GM18517 (cell line): ENCODE data around the gene H2AZ2.
"Not testable (repeated sequence)": the region's sequence is repeated elsewhere in the genome, so short reads cannot be mapped to it uniquely, and the experiment has no call there.

Source experiments
- ATAC-seq: cut with Tn5 transposase; IDR thresholded peaks from one replicate; pipeline ENCODE4 v1.9.1; 2021; ENCODE audit warnings: mild to moderate bottlenecking, moderate library complexity; ENCODE audit not compliant: unreplicated experiment

The H2AZ2 gene

DNA sequence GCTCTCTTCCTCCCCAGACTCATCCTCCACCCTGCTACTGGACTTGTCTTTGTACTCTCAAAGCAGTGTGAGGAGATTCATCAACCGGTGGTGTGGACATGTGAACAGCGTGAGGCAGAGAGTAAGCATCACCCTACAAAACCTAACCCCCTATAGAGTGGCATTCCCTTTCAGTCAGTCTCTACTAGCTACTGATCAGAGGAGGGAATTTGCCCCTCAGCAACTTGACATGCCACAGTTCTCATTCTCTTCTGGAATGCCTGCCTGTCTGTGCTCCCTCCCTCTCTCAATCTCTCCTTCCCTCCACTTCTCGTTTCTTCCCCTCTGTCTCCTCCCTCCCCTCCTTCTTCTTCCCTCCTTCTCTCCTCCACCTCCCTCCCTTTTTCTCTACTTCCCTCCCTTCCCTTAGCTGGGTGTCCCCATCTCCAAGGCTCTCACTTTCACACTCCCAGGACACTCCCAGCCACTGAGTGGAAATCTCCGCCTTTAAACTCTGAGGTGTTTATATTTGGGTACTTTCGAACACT lies 24.6 kb downstream of the H2AZ2 start:
- ATAC-seq, result no peak

GRCh38 chr7:44819292-44819691 lies 28.6 kb downstream of the H2AZ2 start:
- no peak for ATAC-seq

- no peak for ATAC-seq
Observed at GRCh38 chr7:44814919-44815318, 33.0 kb downstream of the H2AZ2 start.

DNA sequence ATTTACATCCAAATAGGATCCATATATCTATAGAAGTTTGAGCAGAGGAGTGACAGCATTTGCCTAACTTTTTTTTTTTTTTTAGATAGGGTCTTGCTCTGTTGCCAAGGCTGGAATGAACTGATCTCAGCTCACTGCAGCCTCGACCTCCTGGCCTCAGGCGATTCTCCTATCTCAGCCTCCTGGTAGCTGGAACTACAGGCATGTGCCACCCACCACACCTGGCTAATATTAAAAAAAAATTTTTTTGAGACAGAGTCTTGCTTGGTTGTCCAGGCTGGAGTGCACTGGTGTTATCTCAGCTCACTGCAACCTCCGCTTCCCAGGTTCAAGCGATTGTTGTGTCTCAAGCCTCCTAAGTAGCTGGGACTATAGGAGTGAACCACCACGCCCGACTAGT lies 36.3 kb downstream of the H2AZ2 start:
- no peak for ATAC-seq

GRCh38 chr7:44811093-44811492 lies 36.8 kb downstream of the H2AZ2 start:
- no peak for ATAC-seq

DNA sequence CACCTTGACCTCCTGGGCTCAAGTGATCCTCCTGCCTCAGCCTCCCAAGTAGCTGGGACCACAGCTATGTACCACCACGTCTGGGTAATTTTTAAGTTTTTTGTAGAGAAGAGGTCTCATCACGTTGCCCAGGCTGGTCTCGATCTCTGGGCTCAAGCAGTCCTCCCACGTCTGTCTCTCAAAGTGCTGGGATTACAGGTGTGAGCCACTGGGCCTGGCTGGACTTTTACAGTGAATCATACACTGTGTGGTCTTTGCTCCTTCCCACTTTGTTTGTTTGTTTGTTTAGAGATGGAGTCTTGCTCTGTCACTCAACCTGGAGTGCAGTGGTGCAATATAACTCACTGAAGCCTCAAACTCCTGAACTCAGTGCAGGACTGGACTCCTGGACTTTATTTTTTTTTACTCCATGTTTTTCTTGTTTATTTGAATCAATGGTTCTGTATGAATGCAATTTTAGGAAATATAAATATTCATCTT lies 38.9 kb downstream of the H2AZ2 start:
- no peak for ATAC-seq

- no peak for ATAC-seq
Observed at GRCh38 chr7:44805950-44806349, 41.9 kb downstream of the H2AZ2 start.

- ATAC-seq, result not testable (repeated sequence)
Observed at GRCh38 chr7:44803828-44804519, 43.9 kb downstream of the H2AZ2 start.

GRCh38 chr7:44802418-44803025 lies 45.4 kb downstream of the H2AZ2 start:
- no peak for ATAC-seq

- ATAC-seq, result no peak
Observed at GRCh38 chr7:44801890-44802289, 46.0 kb downstream of the H2AZ2 start.

DNA sequence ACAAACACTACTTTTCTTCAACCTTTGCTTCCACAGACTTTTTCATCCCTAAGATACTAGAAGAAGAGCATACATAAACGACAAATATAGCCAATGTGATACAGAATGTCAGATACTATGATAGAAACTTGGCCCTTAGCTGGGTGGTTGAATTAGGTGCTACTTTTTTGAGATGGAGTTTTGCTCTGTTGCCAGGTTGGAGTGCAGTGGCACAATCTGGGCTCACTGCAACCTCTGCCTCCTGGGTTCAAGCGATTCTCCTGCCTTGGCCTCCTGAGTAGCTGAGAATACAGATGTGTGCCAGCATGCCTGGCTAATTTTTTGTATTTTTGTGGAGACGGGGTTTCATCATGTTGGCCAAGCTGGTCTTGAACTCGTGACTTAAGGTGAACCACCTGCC lies 47.9 kb downstream of the H2AZ2 start:
- ATAC-seq, result no peak

- ATAC-seq, result no peak
Observed at GRCh38 chr7:44798649-44799305, 49.1 kb downstream of the H2AZ2 start.

DNA sequence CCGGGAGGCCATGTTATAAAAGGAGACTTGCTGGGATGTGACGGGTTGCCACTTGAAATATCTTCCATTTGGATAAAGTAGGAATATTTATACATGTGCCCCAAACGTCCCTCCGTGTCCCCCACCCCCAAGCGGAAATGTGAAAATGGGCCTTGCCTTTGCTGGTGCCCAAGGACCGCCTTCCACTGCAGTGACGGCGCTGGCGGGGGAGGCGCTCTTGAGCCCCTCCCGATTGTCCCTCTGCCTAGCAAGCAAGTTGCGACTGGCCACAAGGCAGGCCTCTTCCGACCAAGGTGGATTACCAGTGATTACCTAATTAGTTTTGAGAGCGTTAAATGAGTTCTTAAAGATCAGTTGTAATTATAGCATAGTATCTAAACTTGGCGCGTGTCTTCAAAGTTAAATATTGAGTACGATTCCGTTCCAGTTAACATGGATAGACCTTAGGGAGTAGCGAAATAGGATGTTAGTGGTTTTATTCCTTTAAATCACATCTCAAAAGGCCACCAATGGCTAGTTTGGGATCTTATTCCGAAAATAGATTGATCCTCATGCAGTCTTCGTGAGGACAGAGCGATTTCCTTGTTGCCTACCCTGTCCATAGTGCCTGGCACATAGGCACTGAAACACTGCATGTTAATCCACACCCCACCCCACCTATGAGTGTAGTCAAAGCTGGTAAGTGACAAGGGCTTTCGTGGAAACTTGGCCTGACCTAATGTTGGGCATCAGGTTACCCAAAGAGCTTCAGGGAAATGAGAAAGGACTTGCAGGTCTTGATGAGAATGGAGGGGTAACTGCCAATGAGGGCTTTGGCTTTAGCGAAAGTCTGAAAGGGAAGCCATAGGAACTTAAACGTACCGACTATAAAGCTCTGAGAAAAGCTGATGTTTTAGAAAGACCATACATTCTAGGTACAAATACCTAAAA lies 50.3 kb downstream of the H2AZ2 start:
- peak; percentile 34 for ATAC-seq

DNA sequence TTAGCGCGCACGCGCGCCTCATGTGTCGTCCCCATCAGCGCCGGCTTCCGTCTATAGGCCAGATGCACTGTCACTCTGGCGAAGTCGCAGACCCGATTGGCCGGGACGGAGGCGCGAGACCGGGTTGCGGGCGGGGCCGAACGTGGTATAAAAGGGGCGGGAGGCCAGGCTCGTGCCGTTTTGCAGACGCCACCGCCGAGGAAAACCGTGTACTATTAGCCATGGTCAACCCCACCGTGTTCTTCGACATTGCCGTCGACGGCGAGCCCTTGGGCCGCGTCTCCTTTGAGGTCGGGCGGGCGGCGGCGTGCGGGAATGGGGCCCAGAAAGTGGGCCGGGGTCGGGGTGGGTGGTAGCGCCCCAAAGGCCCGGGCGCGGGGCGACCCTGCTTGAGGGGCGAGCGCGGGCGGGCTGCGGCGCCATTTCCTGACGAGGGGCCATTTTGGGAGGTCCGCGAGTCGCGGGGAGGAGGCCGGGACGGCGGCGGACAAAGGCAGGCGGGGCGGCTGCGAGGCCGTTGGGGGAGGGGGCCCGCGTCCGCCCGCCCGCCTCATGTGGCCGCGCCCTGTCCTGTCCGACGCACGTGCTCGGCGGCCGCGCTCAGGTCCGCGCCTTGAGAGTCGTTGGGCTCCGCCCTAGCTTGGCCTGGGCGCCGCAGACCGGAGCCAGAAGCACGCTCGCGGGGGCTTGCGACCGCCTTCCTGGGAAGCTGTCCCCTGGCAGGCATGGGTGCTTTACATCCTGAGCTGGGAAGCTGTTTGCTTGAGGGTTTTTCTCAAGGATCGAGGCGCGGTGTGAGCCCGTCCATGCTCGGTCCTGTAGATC lies 51.2 kb downstream of the H2AZ2 start, which contains the start of gene PPIA:
Gene PPIA (plus strand): TSS at position 178 of the 825 bp plus-strand sequence. CDS start 44 bp downstream, at position 222.
- ATAC-seq, result peak; percentile 83

- ATAC-seq, result peak; percentile 18
Observed at GRCh38 chr7:44796034-44796503, 51.8 kb downstream of the H2AZ2 start.

DNA sequence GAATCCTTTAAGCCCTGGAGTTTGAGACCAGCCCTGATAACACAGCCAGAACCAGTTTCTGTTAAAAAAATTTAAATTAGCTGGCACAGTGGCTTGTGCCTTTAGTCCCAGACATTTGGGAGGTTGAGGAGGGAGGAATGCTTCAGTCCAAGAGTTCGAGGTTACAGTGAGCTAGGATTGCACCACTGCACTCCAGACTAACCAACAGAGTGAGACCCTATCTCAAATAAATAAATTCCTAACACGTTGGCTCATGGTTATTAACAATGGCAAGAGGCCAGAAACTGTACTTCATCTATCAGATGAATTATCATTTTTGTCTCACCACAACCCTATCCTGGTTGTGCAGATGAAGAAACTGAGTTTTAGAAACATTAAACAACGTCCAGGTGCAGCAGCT lies 53.6 kb downstream of the H2AZ2 start:
- ATAC-seq, result no peak

DNA sequence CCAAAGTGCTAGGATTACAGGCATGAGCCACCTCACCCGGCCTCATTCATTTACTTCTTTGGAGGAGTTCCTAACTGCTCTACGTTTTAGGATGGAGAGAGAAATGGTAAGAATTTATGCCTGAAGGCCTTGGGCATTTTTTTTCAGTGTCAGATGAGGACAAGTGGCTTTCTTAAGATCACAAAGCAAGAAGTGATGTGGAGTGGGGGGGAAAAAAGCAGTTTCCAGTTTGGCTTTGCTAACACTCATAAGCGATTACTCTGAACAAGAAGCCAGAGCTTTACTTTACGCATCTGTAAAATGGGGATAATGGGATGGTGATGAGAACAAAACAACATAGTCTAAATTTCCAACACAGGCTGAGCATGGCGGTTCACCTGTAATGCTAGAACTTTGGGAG lies 54.0 kb downstream of the H2AZ2 start:
- ATAC-seq, result no peak

DNA sequence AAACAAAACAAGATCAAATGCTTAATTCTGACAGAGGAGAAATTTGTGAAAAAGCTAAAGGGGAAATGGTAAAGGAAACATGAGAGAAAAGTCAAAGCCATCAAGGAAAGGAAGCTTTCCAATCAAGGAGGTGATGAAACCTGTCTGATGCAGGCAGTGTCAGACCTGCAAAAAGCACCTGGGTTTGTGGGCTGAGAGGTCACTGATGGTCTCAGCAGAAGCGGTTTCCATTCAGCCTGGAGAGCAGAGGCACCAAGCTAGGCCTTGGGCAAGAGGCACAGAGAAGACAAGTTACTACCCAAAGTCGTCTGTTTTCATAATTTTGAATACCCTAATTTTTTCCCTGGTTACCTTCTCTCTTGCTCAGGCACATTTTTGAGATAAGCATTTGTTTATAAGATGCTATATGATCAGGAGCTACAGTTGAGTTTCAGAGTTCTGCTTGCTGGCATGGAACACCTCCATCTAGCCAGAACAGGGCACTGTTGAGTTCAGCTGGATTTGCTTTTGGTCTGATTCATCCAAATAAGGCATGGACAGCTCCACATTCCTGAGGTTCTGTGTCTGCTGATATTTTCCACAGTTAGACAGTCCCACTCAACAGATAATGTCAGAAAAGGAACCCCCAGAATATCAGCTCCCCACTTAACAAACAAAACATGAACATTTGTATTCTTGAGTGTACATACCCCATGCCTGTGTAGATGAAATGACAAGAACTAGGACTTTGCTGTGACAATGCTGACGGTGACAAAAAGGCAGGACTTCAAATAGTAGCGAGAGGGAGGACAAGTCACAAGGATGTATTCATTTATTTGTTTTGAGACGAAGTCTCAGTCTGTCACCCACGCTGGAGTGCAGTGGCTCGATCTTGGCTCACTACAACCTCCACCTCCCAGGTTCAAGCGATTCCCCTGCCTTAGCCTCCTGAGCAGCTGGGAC lies 56.3 kb downstream of the H2AZ2 start:
- no peak for ATAC-seq

- no peak for ATAC-seq
Observed at GRCh38 chr7:44789990-44790389, 57.9 kb downstream of the H2AZ2 start.
